ENCODE measurements around the gene TXNL4B. TPM values are rescaled to one million over a fixed set of nuclear protein-coding genes. Genes with fewer than 3 reads are reported as not detected.

Gene TXNL4B
- total and polyA plus RNA-seq, 2 donors: 9.9 to 13.1 TPM

DNA sequence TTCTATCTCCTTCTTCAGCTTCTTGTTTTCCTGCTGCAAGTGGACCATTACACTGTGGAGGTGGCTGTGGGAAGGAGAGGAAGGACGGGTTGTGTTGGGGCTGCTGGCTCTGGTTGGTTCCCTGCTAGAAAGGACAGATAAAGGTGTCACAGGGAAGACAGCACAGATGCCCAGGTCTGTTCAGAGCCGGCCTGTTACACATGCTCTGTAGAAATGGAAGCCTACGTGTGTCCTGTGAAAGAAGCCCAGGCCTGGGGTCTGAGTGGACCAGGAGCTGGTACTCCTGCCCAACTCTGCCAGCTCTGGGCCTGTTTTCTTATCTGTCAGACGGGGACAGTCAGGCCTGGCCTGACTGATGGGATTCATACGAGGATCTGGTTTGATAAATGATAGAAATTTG is 26.6 kb upstream of the TXNL4B start:
- H3K27ac ChIP-seq (ENCODE audit: low read depth in 1 of 2, low read length in 1 of 2): no peak overlapping the region
- H3K4me1 ChIP-seq (ENCODE audit: control insufficient read depth in 2 of 2, insufficient read depth in 2 of 2, low read length in 2 of 2): peaks cover 2 to 4% of the 10 kb centered on the region in 2 donors
- no peaks in the 10 kb centered on the region for H3K9me3 ChIP-seq (ENCODE audit: control insufficient read depth in 2 of 2, insufficient read depth in 1 of 2, low read length in 1 of 2)
- no peaks in the 10 kb centered on the region for H3K36me3 ChIP-seq (ENCODE audit: control insufficient read depth in 2 of 2, insufficient read depth in 2 of 2, low read length in 1 of 2)
- H3K27me3 ChIP-seq (ENCODE audit: control insufficient read depth in 2 of 2, insufficient read depth in 1 of 2, low read length in 1 of 2): no peaks in the 10 kb centered on the region
- 97% methylated on average over 5 of the region's 5 CpGs for WGBS
- DNase-seq (ENCODE audit: low read depth in 6 of 9, low spot score in 9 of 9): no peak
- no peak overlapping the region for H3K4me3 ChIP-seq (ENCODE audit: low read length in 2 of 2)

DNA sequence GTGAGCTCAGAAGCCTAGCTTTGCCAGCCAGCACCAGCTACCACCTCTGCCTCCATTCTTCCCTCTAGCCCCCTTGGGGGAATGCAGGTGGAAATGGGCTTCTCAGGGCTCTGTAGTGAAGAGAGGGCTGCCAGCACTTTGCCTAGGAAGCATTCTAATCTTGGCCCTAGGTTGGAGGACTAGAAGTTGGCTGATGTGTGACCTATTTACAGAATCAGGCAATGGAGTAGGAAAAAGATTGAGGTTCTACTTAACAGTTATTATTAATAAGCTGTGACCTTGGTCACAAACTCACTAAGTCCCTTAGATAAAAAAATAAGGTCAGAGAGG is 20.2 kb upstream of the TXNL4B start:
- Histone ChIP-seq H3K9me3 (ENCODE audit: control insufficient read depth in 2 of 2, insufficient read depth in 1 of 2, low read length in 1 of 2) (no peaks in the 10 kb centered on the region), H3K36me3 (ENCODE audit: control insufficient read depth in 2 of 2, insufficient read depth in 2 of 2, low read length in 1 of 2) (peaks cover 45 to 48% of the 10 kb centered on the region in 2 donors)

DNA sequence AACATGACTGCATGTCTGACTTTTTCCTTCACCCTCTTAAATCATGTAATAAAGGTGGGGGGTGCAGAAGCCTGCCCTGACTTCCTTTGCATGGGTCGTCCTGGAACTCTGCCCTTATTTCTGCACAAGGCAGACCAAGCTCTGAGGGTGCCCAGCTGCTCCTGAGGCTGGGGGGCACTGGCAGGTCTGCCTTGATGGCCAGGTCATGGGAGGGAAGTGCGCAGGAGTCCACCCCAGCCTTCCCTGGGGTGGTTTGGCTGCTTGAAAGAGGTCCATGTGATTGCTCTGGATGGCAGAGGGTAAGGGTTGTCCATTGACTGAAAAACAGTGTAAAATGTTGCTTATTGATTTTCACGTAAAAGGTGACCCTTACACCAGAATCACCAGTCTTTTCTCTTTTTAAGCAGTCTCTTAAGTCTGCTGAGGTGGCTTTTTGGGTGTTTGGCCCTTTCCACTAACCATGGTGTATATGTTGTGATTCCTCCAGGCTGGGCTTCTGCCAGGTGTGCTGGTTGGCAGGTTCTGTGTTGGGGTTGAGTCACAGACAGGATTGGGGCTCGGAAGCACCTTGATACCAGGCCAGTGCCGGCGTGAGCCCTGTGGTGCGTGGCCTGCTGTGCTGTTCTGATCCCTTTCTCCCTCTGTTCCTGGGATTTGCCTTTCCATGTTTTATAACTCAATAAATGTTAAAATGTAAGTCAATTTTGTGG is 19.6 kb upstream of the TXNL4B start:
- H3K27me3 ChIP-seq (ENCODE audit: control insufficient read depth in 2 of 2, insufficient read depth in 1 of 2, low read length in 1 of 2): no peaks in the 10 kb centered on the region
- H3K27ac ChIP-seq (ENCODE audit: low read depth in 1 of 2, low read length in 1 of 2): no peak overlapping the region
- no peak overlapping the region for H3K4me3 ChIP-seq (ENCODE audit: low read length in 2 of 2)
- 97% methylated on average over 7 of the region's 7 CpGs for WGBS
- no peak for DNase-seq (ENCODE audit: low read depth in 6 of 9, low spot score in 9 of 9)
- H3K4me1 ChIP-seq (ENCODE audit: control insufficient read depth in 2 of 2, insufficient read depth in 2 of 2, low read length in 2 of 2): no peaks in the 10 kb centered on the region
- H3K36me3 ChIP-seq (ENCODE audit: control insufficient read depth in 2 of 2, insufficient read depth in 2 of 2, low read length in 1 of 2): peaks cover 50 to 53% of the 10 kb centered on the region in 2 donors
- H3K9me3 ChIP-seq (ENCODE audit: control insufficient read depth in 2 of 2, insufficient read depth in 1 of 2, low read length in 1 of 2): no peaks in the 10 kb centered on the region

More for the DNA sequence above, 20.2 kb upstream of the TXNL4B start:
- Histone ChIP-seq H3K4me1 (ENCODE audit: control insufficient read depth in 2 of 2, insufficient read depth in 2 of 2, low read length in 2 of 2) (no peaks in the 10 kb centered on the region), H3K4me3 (ENCODE audit: low read length in 2 of 2) (no peak overlapping the region), H3K27ac (ENCODE audit: low read depth in 1 of 2, low read length in 1 of 2) (no peak overlapping the region), H3K27me3 (ENCODE audit: control insufficient read depth in 2 of 2, insufficient read depth in 1 of 2, low read length in 1 of 2) (no peaks in the 10 kb centered on the region)
- no peak for DNase-seq (ENCODE audit: low read depth in 6 of 9, low spot score in 9 of 9)

GRCh38 chr16:72112452-72112792 is 19.0 kb upstream of the TXNL4B start:
- WGBS: 99% methylated on average over 15 of the region's 15 CpGs
- no peak for DNase-seq (ENCODE audit: low read depth in 6 of 9, low spot score in 9 of 9)
- H3K4me1 ChIP-seq (ENCODE audit: control insufficient read depth in 2 of 2, insufficient read depth in 2 of 2, low read length in 2 of 2): no peaks in the 10 kb centered on the region
- H3K9me3 ChIP-seq (ENCODE audit: control insufficient read depth in 2 of 2, insufficient read depth in 1 of 2, low read length in 1 of 2): no peaks in the 10 kb centered on the region
- no peak overlapping the region for H3K4me3 ChIP-seq (ENCODE audit: low read length in 2 of 2)
- no peaks in the 10 kb centered on the region for H3K27me3 ChIP-seq (ENCODE audit: control insufficient read depth in 2 of 2, insufficient read depth in 1 of 2, low read length in 1 of 2)
- no peak overlapping the region for H3K27ac ChIP-seq (ENCODE audit: low read depth in 1 of 2, low read length in 1 of 2)
- H3K36me3 ChIP-seq (ENCODE audit: control insufficient read depth in 2 of 2, insufficient read depth in 2 of 2, low read length in 1 of 2): peaks cover 56 to 60% of the 10 kb centered on the region in 2 donors

GRCh38 chr16:72111657-72112451 is 18.4 kb upstream of the TXNL4B start:
- H3K36me3 ChIP-seq (ENCODE audit: control insufficient read depth in 2 of 2, insufficient read depth in 2 of 2, low read length in 1 of 2): peaks cover 59 to 66% of the 10 kb centered on the region in 2 donors
- no peaks in the 10 kb centered on the region for H3K9me3 ChIP-seq (ENCODE audit: control insufficient read depth in 2 of 2, insufficient read depth in 1 of 2, low read length in 1 of 2)
- no peaks in the 10 kb centered on the region for H3K27me3 ChIP-seq (ENCODE audit: control insufficient read depth in 2 of 2, insufficient read depth in 1 of 2, low read length in 1 of 2)
- 96% methylated on average over 19 of the region's 19 CpGs for WGBS
- no peaks in the 10 kb centered on the region for H3K4me1 ChIP-seq (ENCODE audit: control insufficient read depth in 2 of 2, insufficient read depth in 2 of 2, low read length in 2 of 2)
- H3K4me3 ChIP-seq (ENCODE audit: low read length in 2 of 2): no peak overlapping the region
- H3K27ac ChIP-seq (ENCODE audit: low read depth in 1 of 2, low read length in 1 of 2): no peak overlapping the region
- DNase-seq (ENCODE audit: low read depth in 6 of 9, low spot score in 9 of 9): no peak

DNA sequence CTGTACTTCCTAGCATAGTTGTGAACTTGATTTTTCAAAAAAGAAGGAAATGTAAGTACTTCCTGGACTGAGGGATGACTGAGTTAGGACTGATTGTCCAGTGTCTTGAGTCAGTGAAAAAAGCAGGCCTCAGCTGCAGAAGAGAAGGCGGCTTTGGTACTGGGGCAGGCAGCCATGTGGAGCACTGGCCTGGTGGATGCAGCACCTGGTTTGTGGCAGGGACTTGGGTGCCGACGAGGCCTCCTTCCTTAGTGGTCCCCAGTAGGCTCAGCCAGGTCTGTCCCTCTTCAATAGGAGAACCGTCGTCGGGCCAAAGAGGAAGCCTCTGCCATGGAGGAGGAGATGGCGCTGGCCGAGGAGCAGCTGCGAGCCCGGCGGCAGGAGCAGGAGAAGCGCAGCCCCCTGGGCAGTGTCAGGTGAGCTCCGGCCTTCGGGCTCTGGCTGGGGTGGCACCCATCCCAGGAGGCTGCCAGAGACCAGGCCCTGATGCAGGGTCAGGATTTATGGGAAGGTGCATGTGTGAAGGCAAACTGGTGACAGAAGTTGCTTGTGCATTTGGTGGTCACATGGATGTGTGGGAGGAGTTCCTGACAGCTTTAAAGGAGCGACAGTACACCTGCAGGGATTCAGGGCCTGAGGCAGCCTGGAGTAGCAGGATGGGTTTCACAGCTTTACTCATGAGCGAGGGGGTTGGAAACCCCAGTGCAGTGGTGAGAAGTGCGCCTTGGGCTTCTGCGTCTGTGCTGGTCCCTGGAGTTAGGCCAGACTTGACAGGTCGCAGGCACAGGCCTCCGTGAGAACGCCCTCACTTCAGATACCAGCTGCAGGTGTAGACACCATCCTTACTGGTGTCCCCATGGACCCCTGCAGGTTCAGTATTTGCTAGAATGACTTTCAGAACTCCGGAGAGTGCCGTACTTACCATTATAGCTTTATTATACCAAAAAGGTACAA is 17.5 kb upstream of the TXNL4B start:
- DNase-seq (ENCODE audit: low read depth in 6 of 9, low spot score in 9 of 9): no peak
- no peaks in the 10 kb centered on the region for H3K27me3 ChIP-seq (ENCODE audit: control insufficient read depth in 2 of 2, insufficient read depth in 1 of 2, low read length in 1 of 2)
- 98% methylated on average over 23 of the region's 23 CpGs for WGBS

DNA sequence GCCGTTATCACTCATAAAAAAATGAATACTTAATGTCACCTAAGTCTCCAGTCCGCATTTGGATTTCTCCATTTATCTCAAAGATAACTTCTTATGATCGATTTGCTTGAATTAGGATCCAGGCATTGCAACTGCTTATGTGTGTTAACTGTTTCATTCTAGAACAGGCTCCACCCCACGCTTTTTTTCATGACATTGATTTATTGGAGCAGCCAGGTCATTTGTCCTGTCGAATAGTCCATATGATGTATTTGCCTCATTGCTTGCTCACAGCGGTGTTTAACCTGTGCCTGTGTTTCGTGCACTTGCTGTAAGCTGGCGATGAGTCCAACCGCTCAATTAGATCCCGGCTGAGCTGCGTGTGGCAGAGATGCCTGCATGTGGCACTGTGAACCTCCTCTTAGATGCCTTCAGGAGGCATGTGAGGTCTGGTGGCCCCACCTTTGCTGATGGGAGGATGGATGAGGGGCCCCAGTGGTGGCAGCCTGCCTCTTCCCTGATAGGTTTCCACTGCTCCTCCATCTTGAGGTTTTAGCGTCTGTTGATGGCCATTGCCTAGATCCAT is 16.6 kb upstream of the TXNL4B start:
- no peaks in the 10 kb centered on the region for H3K9me3 ChIP-seq (ENCODE audit: control insufficient read depth in 2 of 2, insufficient read depth in 1 of 2, low read length in 1 of 2)
- no peaks in the 10 kb centered on the region for H3K27me3 ChIP-seq (ENCODE audit: control insufficient read depth in 2 of 2, insufficient read depth in 1 of 2, low read length in 1 of 2)
- no peak overlapping the region for H3K27ac ChIP-seq (ENCODE audit: low read depth in 1 of 2, low read length in 1 of 2)
- WGBS: 97% methylated on average over 12 of the region's 12 CpGs
- no peaks in the 10 kb centered on the region for H3K4me1 ChIP-seq (ENCODE audit: control insufficient read depth in 2 of 2, insufficient read depth in 2 of 2, low read length in 2 of 2)
- peaks cover 76 to 83% of the 10 kb centered on the region in 2 donors for H3K36me3 ChIP-seq (ENCODE audit: control insufficient read depth in 2 of 2, insufficient read depth in 2 of 2, low read length in 1 of 2)
- H3K4me3 ChIP-seq (ENCODE audit: low read length in 2 of 2): no peak overlapping the region
- no peak for DNase-seq (ENCODE audit: low read depth in 6 of 9, low spot score in 9 of 9)

More for the DNA sequence above, 17.5 kb upstream of the TXNL4B start:
- H3K4me1 ChIP-seq (ENCODE audit: control insufficient read depth in 2 of 2, insufficient read depth in 2 of 2, low read length in 2 of 2): no peaks in the 10 kb centered on the region
- H3K9me3 ChIP-seq (ENCODE audit: control insufficient read depth in 2 of 2, insufficient read depth in 1 of 2, low read length in 1 of 2): no peaks in the 10 kb centered on the region
- no peak overlapping the region for H3K27ac ChIP-seq (ENCODE audit: low read depth in 1 of 2, low read length in 1 of 2)
- no peak overlapping the region for H3K4me3 ChIP-seq (ENCODE audit: low read length in 2 of 2)
- peaks cover 68 to 74% of the 10 kb centered on the region in 2 donors for H3K36me3 ChIP-seq (ENCODE audit: control insufficient read depth in 2 of 2, insufficient read depth in 2 of 2, low read length in 1 of 2)

DNA sequence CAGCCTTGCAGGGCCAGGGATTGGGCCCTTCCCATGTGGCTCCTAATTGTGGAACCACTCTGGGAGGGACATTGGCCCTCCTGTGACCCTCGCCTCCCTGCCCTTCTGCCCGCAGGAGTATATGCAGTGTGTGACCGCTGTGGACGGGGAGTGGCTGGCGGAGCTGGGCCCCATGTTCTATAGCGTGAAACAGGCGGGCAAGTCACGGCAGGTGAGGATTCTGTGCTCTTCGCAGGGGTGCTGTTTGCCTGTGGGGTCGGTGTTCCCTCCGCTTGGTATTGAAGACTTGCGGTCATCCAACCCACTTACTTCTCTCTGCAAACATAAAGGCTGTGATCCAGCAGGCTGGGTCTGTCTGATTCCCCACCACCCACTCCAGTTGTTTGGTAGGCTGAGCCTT is 15.9 kb upstream of the TXNL4B start:
- H3K9me3 ChIP-seq (ENCODE audit: control insufficient read depth in 2 of 2, insufficient read depth in 1 of 2, low read length in 1 of 2): no peaks in the 10 kb centered on the region
- no peaks in the 10 kb centered on the region for H3K4me1 ChIP-seq (ENCODE audit: control insufficient read depth in 2 of 2, insufficient read depth in 2 of 2, low read length in 2 of 2)
- WGBS: 98% methylated on average over 12 of the region's 12 CpGs
- no peak for DNase-seq (ENCODE audit: low read depth in 6 of 9, low spot score in 9 of 9)
- H3K27ac ChIP-seq (ENCODE audit: low read depth in 1 of 2, low read length in 1 of 2): no peak overlapping the region
- no peaks in the 10 kb centered on the region for H3K27me3 ChIP-seq (ENCODE audit: control insufficient read depth in 2 of 2, insufficient read depth in 1 of 2, low read length in 1 of 2)
- H3K36me3 ChIP-seq (ENCODE audit: control insufficient read depth in 2 of 2, insufficient read depth in 2 of 2, low read length in 1 of 2): peaks cover 84 to 91% of the 10 kb centered on the region in 2 donors
- no peak overlapping the region for H3K4me3 ChIP-seq (ENCODE audit: low read length in 2 of 2)
